Measurements from ENCODE around the gene UBE2G2.

The UBE2G2 gene

GRCh38 chr21:44814498-44815023 lies 12.9 kb upstream of the UBE2G2 start:
- DNase-seq = no peak

GRCh38 chr21:44813727-44814126 lies 12.1 kb upstream of the UBE2G2 start:
- DNase-seq = no peak

- DNase-seq = no peak
These were observed 11.5 kb upstream of the UBE2G2 start for GRCh38 chr21:44813149-44813548.

GRCh38 chr21:44812640-44813039 lies 11.0 kb upstream of the UBE2G2 start:
- no peak for DNase-seq

GRCh38 chr21:44810779-44811178 lies 9.2 kb upstream of the UBE2G2 start:
- DNase-seq = no peak

GRCh38 chr21:44805859-44806258 lies 4.2 kb upstream of the UBE2G2 start:
- DNase-seq = no peak

GRCh38 chr21:44805226-44805625 lies 3.6 kb upstream of the UBE2G2 start:
- DNase-seq = no peak

- no peak for DNase-seq
These were observed 3.1 kb upstream of the UBE2G2 start for GRCh38 chr21:44804762-44805161.

- no peak for DNase-seq
These were observed 2.0 kb upstream of the UBE2G2 start for GRCh38 chr21:44803651-44804050.

GRCh38 chr21:44802396-44803153 lies 955 bp upstream of the UBE2G2 start:
- no peak for DNase-seq

GRCh38 chr21:44800971-44801467 lies 601 bp downstream of the UBE2G2 start:
- peak; percentile 18 to 19 for DNase-seq

- no peak for DNase-seq
These were observed 1.5 kb downstream of the UBE2G2 start for GRCh38 chr21:44800103-44800502.

- DNase-seq = no peak
These were observed 2.0 kb downstream of the UBE2G2 start for GRCh38 chr21:44799646-44800045.

GRCh38 chr21:44797775-44798174 lies 3.8 kb downstream of the UBE2G2 start:
- DNase-seq = no peak

- no peak for DNase-seq
These were observed 6.3 kb downstream of the UBE2G2 start for GRCh38 chr21:44795342-44795741.

GRCh38 chr21:44793592-44794374 lies 7.8 kb downstream of the UBE2G2 start:
- DNase-seq = no peak

GRCh38 chr21:44792702-44793591 lies 8.7 kb downstream of the UBE2G2 start:
- DNase-seq = peak; percentile 31 to 54

- no peak for DNase-seq
These were observed 9.6 kb downstream of the UBE2G2 start for GRCh38 chr21:44791993-44792392.

- no peak for DNase-seq
These were observed 10.4 kb downstream of the UBE2G2 start for GRCh38 chr21:44791246-44791645.

GRCh38 chr21:44790368-44790767 lies 11.3 kb downstream of the UBE2G2 start:
- DNase-seq = no peak

GRCh38 chr21:44789880-44790279 lies 11.7 kb downstream of the UBE2G2 start:
- no peak for DNase-seq

GRCh38 chr21:44785620-44786335 lies 15.8 kb downstream of the UBE2G2 start:
- DNase-seq = no peak

Data from inflammatory macrophage treated with lipopolysaccharide for 1 hour (primary cell).